ENCODE data around the gene TMEM117.

The TMEM117 gene

DNA sequence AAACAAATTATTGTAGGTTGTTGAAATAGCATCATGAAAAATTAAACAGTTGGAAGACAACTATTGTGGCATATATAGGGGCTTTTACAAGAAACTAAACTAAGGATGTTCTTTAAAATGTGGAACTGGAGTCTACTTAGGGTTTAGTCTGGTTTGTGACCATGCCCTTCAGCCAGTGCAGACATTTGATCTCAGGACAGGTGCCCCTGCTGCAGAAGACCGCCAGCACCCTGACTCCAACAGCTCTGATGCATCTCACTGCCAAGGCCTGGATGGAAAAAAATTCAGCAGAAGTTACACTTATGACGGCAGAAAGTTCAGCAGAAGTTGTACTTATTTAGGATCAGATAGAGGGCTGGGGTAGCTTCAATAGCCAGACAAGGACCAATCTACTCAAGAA, 51.5 kb downstream of the TMEM117 start:
- DNase-seq, result no peak

DNA sequence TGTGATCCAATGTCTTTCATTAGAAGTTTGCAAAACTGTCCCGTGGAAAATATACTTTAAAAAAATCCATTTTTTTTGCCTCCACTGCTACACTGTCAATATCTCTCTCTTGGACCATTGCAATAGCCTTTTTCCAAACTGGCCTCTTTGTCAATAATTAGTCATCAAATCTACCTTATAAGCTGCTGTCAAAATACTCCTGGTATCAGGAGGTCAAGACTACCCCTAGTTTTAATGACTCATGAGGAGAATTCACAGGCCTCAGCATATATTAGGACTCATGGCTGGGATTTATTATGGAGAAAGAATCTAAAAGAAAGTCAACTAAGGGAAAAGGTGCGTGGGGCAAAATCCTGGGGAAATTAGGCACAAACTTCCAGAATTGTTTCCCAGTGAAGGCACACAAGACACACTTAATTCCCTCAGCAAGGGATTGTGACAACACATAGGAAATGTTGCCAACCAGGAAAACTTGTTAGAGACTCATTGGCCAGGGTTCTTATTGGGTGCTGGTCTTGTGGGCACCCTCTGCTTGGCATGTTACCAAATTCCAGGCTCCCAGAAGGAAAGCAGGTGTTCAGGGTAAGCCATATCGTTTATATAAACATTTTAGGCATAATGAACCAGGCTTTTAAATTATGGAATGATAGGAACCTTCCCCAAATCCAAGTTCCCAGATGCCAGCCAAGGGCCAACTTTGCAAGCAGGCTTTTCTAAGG, 56.1 kb downstream of the TMEM117 start:
- no peak for DNase-seq

DNA sequence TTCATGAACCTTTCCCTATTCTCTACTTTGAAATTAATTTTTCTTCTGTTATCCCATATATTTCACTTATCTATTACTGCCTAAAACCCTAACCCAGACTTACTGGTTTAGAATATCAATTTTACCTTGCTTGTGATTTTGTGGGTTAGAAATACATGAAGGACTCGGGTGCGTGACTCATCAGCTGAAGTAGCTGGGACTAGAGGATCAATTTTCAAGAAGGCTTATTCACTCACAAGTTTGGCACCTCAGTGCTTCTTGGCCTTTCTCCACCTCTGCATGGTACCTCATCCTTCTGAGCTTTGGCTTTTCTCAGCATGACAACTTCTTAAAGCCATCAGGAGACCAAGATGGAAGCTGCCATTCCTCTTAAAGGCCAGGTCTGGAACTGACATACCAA, 57.8 kb downstream of the TMEM117 start:
- DNase-seq, result no peak

- DNase-seq, result no peak
Observed at GRCh38 chr12:43895580-43896206, 59.8 kb downstream of the TMEM117 start.

DNA sequence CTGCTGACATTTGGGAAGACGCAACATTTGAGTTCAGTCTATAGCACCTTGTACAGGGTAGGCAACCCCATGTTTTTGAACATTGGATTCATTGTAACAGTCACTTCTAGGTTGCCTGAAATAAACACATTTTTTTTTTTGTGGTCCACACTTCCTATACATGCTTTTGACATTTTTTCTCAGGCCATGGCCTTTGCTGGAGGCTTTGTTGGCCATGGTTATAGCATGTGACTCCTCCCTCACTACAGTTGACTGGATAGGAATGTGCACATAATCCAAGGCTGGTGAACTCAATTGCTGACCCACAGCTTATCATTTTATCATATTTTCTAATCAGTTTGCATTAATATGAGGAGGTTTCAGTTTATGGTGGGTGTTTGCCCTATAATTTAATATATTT, 60.6 kb downstream of the TMEM117 start:
- no peak for DNase-seq

DNA sequence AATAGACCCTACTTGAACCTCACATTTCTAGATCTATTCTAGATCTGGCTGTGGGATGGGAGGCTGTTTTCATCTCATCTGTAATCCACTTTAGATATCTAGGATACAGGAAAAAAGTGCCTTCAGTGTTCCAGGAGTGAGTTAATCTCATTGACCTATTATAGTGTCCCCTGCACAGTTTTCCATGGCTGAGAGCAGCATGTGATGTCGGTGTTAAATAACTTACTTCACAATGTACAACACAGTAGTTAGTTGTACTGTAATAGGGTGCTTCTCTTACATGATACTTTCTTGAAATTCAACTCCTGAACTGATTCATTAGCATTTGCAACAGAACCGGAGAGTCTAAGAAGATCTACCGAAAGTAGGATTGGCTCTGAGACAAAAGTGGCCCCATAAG, 62.6 kb downstream of the TMEM117 start:
- DNase-seq, result no peak

DNA sequence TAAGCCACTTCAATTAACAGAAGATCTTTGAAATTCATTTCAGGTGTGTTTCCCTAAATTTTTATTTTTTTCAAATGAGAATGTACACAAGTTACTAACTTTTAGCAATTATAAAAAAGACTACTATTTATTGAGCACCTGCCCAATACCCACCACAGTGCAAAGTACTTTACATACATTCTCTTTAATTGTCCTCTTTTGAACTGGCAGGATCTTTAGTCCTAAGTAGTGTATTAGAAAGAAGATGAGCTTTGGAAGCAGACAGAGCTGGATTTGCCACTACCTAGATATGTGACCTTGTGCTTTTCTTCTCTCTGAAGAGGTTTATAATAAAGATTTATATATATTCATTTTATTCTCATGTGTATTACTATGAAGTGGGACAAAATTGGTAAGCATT, 63.7 kb downstream of the TMEM117 start:
- no peak for DNase-seq

GRCh38 chr12:43903686-43904085, 67.8 kb downstream of the TMEM117 start:
- DNase-seq, result no peak

GRCh38 chr12:43912859-43913258, 77.0 kb downstream of the TMEM117 start:
- DNase-seq, result no peak

- DNase-seq, result no peak
Observed at GRCh38 chr12:43914391-43914790, 78.5 kb downstream of the TMEM117 start.

GRCh38 chr12:43914923-43915468, 79.1 kb downstream of the TMEM117 start:
- no peak for DNase-seq

GRCh38 chr12:43917896-43918295, 82.0 kb downstream of the TMEM117 start:
- DNase-seq, result no peak

GRCh38 chr12:43921666-43922337, 85.9 kb downstream of the TMEM117 start:
- DNase-seq, result no peak

GRCh38 chr12:43930032-43930431, 94.2 kb downstream of the TMEM117 start:
- DNase-seq, result no peak

- DNase-seq, result no peak
Observed at GRCh38 chr12:43931187-43931586, 95.3 kb downstream of the TMEM117 start.

DNA sequence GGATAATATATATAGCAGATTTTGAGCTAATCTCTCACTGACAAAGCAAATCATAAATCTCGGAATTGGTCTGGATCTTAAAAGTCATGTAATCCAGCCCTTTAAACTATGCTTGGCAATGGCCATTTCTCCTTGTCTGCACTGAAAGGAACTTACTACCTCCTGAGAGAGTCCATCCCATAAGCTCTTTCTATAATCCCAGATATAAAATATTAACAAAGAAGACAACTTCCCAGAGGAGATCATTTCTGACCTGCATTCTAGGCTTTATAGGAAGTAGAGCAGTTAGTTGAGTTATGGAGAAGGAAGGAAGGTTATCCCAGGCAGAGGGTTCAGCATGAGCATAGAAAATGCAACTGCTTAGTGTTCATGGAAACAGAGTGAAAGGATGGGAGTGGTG, 99.7 kb downstream of the TMEM117 start:
- DNase-seq, result no peak

GRCh38 chr12:43937947-43938346, 102.1 kb downstream of the TMEM117 start:
- DNase-seq, result peak; percentile 15

DNA sequence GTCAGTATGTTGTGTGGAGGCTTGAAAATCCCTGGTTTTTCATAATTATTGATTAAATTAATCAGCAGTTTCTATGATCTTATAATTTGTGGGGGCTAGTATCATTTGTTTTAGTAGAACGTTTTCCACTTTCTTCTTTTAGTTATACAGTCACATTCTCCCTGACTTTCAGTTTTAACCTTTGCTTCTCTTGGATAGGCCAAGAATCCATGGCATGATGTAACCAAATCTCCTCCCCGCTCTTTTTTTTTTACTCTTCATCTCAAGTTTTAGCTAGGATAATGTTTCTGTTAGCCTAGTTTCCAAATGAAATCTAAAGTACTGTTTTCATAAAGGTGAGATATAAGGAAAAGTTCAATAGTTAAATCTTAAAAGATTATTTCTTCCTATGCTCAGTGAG, 106.5 kb downstream of the TMEM117 start:
- no peak for DNase-seq

GRCh38 chr12:43945983-43946382, 110.1 kb downstream of the TMEM117 start:
- DNase-seq, result no peak

DNA sequence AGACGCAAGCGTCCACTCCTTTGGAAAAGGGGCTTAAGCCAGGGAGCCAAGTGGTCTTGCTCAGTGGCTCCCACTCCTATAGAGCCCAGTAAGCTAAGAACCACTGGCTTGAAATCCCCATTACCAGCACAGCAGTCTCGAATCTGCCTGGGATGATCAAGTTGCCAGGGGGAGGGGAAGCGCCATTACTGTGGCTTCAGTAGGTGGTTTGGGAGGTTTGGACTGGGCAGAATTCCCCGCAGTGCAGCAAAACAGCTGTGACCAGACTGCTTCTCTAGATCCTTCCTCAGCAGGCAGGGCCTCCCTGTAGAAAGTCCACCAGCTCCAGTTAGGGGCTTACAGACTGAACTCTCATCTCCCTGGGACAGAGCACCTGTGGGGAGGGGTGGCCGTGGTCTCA, 115.4 kb downstream of the TMEM117 start:
- no peak for DNase-seq

GRCh38 chr12:43957732-43958372, 122.0 kb downstream of the TMEM117 start:
- peak; percentile 43 for DNase-seq

DNA sequence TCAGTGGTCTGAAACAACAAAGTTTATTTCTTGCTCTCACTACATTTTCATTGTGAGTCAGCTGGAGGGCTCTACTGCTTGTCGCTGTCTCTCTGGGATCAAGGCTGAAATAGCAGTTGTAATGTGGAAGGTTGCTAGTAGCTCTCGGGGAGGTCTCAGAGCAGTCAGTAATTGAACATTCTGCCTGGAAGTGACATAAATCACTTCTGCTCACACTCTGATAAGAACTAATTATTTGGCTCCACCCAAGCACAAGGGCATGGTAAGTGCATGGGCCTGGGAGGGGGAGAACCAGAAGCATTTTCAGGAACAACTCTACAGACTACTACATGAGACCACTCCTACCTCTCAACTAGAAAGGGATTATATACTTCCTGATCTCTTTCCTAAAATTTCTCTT, 128.2 kb downstream of the TMEM117 start:
- DNase-seq, result no peak

DNA sequence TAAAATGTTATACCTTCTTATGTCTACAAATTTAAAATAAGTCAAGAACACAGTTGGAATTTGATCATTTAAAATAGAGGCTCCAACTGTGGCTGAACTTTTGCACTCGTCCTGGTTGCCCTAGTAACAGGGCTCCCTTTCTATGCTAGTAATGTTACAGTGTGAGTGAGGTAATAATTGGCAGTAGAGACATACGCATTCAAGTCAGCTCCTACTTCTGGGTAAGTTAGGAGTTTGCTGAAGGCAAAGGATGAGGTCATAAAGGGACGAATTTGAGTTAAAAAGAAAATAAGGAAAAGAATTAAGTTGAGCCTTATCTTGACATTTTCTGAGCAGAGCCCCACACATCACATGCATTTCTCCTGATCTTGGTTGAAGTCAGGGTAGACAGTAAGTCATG, 129.1 kb downstream of the TMEM117 start:
- no peak for DNase-seq

DNA sequence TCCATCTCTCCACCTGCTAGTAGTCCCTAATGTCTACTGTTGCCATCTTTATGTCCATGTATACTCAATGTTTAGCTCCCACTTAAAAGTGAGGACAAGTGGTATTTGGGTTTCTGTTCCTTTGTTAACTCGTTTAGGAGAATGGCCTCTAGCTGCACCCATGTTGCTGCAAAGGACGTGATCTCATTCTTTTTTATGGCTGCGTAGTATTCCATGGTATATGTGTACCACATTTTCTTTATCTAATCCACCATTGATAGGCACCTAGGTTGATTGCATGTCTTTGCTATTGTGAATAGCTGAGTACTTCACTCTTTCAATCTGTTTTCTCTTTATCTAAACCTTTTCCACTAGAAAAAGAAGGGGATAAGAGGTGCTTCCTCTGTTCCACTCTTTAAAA, 130.0 kb downstream of the TMEM117 start:
- no peak for DNase-seq

Measured in RPMI8226 (cell line).